ENCODE measurements around the gene MACROH2A1.

- TF ChIP-seq CTCF (IDR thresholded peaks at IDR 0.05; ENCODE audit: low read length) (no peak), EZH2 (IDR thresholded peaks at IDR 0.05; ENCODE audit: borderline replicate concordance, low read length) (no peak)
Measured at GRCh38 chr5:135399794-135400542, 937 bp upstream of the MACROH2A1 start.
